SIG-M5 (cell line): ENCODE measurements around the gene NTHL1.

Experiments used
- DNase-seq: peaks from one replicate; lab custom pipeline; 2025; lab: John Stamatoyannopoulos, UW

NTHL1 gene

DNA sequence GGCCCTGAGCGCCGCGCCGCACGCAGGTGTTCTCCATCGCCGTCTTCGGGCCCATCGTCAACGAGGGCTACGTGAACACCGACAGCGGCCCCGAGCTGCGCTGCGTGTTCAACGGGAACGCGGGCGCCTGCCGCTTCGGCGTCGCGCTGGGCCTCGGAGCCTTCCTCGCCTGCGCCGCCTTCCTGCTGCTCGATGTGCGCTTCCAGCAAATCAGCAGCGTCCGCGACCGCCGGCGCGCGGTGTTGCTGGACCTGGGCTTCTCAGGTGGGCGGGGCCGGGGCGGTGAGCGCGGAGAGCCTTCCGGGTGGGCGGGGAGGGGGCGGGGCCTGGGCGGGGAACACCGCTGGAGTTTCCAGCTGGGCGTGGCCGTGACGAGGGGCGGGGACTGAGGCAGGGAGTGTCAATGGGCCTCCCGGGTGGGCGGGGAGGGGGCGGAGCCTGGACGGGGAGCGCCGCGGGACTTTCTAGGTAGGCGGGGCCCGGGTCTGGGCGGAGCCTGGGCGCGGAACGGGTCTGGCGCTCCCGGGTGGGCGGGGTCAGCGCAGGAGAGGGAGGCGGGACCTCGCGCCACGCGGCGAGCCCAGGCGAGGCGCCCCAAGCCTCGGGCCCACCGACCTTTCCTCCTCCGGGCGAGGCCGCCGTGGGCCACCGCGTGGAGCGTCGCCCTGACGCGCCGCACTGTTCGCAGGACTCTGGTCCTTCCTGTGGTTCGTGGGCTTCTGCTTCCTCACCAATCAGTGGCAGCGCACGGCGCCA is 55.5 kb downstream of the NTHL1 start:
- DNase-seq: no peak

DNA sequence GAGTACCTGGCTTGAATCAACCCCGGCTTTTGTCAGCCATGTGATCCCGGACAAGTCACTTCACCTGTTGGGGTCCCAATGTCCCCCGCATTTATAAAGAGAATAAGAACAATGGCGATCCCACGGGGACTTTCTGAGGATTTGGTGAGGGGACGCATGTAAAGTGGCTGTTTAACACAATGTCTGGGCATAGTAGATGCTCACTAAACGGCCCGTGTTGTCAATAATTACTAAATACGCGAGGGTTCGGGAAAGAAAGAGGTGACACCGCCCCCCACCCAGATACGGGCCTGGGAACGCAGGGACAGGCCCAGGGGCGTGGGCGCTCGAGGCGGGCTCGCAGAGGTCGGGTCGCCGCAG is 56.1 kb downstream of the NTHL1 start:
- no peak for DNase-seq

- no peak for DNase-seq
Observed at GRCh38 chr16:1991135-1991551, 56.5 kb downstream of the NTHL1 start.

DNA sequence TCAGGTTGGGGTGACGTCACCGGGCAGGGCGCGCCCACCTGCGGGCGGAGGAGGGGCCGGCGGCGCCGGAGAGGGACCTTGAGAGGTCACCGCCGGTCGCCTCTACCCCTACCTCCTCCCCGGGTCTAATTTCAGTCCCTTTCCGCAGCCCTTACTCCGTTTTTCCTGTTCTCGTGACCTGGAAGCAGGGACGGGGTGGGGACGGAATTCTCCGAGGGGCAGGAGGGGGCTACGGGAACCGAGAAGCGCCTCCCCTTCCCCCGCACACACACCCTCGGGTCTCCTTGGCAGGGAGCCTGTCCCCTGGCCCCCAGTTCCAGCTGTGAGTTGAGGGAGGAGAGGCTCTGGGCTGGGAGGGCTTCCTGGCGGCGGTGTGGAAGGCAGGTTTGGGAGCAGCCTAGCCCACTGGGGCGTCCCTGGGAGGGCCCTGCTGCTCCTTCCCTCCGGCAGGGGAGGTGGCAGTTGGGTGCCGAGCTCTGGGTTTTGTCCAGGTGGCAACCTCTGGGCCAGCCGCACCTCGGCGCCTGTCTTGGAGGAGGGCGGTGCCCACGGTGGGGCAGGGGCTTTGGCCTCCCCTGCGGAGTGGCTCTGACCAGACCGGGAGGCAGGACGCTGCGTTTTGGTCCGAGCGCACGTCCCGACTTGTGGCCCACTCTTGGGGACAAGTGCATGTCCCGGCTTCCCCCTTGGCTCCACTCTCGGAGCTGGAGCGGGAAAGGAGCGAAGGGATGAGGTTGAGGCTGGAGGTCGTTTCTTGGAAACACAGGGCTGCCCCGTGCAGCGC is 57.1 kb downstream of the NTHL1 start:
- no peak for DNase-seq

DNA sequence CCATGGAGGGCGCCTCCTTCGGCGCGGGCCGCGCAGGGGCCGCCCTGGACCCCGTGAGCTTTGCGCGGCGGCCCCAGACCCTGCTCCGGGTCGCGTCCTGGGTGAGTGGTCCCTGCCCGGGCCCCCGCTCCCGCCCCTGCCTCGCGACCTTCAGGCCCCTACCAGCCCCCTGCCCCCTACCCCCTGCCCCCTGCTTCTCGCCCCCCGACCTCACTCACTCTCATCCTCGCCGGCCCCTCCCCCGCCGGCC is 57.6 kb downstream of the NTHL1 start:
- no peak for DNase-seq
